Occipital lobe (tissue), 2 donors: Measurements from ENCODE around the gene HEATR1. TPM values are rescaled to one million over a fixed set of nuclear protein-coding genes. Genes with fewer than 3 reads are reported as not detected.
A peak's percentile ranks its signal among the peaks of the same experiment; 100 is the strongest.
"Not testable (repeated sequence)": the region's sequence is repeated elsewhere in the genome, so short reads cannot be mapped to it uniquely, and the experiment has no call there.

ENCODE experiments used
- DNase-seq: peaks from one replicate; lab custom pipeline; 2025; lab: John Stamatoyannopoulos, UW
- total RNA-seq: library from RNA; depleted of rRNA; stranded (reverse); fragments of >200 nt; gene quantifications from one replicate; pipeline ENCODE4 v1.2.3, GENCODE V29; 2014

The HEATR1 gene
- total RNA-seq, 1 donor from 2014 or later = 77.2 TPM

GRCh38 chr1:236514703-236515442 is 89.4 kb downstream of the HEATR1 start:
- DNase-seq = no peak

- DNase-seq = no peak
These were observed 92.4 kb downstream of the HEATR1 start for GRCh38 chr1:236511735-236512418.

GRCh38 chr1:236509647-236510401 is 94.5 kb downstream of the HEATR1 start:
- no peak for DNase-seq

GRCh38 chr1:236509203-236509602 is 95.1 kb downstream of the HEATR1 start:
- no peak for DNase-seq

- DNase-seq = no peak
These were observed 95.7 kb downstream of the HEATR1 start for GRCh38 chr1:236508593-236509027.

- peak; percentile 15 for DNase-seq
These were observed 97.2 kb downstream of the HEATR1 start for GRCh38 chr1:236507022-236507700.

GRCh38 chr1:236504338-236504737 is 100.0 kb downstream of the HEATR1 start:
- not testable (repeated sequence) for DNase-seq

GRCh38 chr1:236502972-236503639 is 101.2 kb downstream of the HEATR1 start:
- no peak for DNase-seq

GRCh38 chr1:236502579-236502971 is 101.7 kb downstream of the HEATR1 start:
- no peak for DNase-seq

GRCh38 chr1:236501093-236501492 is 103.2 kb downstream of the HEATR1 start:
- DNase-seq = no peak

Other genes with a start within 250 kb of the HEATR1 start
- 6.1 TPM for gene EDARADD, start 210.2 kb downstream of the HEATR1 start, total RNA-seq
- gene LGALS8, start 80.5 kb downstream of the HEATR1 start, total RNA-seq = 203 TPM
- 59.1 TPM for gene ACTN2, start 82.0 kb upstream of the HEATR1 start, total RNA-seq
- gene MTR, start 190.8 kb upstream of the HEATR1 start, total RNA-seq = 28.4 TPM